ENCODE measurements around the gene SYT6. TPM values are rescaled to one million over a fixed set of nuclear protein-coding genes. Genes with fewer than 3 reads are reported as not detected.
"Not testable (repeated sequence)": the region's sequence is repeated elsewhere in the genome, so short reads cannot be mapped to it uniquely, and the experiment has no call there.

The SYT6 gene
- total and polyA plus RNA-seq, 4 donors = 4.9 to 30.1 (median 19.9) TPM

DNA sequence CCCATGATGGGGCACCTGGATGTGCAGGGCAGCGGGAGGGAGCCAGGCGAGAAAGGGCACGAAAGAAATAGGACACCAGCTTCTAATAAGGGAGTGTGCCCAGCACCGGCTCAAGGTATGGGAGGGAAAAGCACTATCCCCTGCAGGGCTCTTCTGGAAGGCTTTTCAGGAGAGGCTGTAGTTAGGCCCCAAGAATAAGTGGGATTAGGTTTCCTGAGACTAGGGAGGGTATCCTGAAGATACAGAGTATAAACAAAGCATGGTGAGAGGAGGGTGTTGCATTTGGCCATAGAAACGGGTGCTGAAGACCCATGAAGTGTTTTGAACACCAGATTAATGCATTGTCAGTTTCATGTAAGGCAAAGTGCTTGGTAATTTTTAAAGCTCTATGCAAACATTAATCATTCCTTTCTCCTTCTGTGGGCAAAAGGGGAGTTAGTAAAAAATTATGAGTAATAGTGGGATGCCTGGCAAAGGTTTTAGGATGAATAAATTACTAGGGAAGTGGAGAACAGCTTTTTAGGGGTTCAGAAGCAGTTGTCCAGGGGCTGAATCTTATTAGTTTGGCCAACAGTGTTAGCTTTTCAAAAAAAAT, 74.0 kb downstream of the SYT6 start:
- Histone ChIP-seq H3K27me3 (ENCODE audit: control insufficient read depth, insufficient read depth, low read length) (no peaks in the 10 kb centered on the region), H3K36me3 (ENCODE audit: control insufficient read depth, insufficient read depth, low read length) (no peaks in the 10 kb centered on the region), H3K4me3 (ENCODE audit: low read depth, low read length) (no peak overlapping the region), H3K4me1 (ENCODE audit: control insufficient read depth, insufficient read depth, low read length) (peaks cover 25% of the 10 kb centered on the region), H3K27ac (ENCODE audit: low read depth, low read length) (no peak overlapping the region), H3K9me3 (ENCODE audit: control insufficient read depth, insufficient read depth, low read length) (no peaks in the 10 kb centered on the region)
- no peak for DNase-seq (ENCODE audit: low read depth in 4 of 6, low spot score in 6 of 6)
- WGBS (ENCODE audit: insufficient coverage) = 80% methylated on average over 4 of the region's 5 CpGs

DNA sequence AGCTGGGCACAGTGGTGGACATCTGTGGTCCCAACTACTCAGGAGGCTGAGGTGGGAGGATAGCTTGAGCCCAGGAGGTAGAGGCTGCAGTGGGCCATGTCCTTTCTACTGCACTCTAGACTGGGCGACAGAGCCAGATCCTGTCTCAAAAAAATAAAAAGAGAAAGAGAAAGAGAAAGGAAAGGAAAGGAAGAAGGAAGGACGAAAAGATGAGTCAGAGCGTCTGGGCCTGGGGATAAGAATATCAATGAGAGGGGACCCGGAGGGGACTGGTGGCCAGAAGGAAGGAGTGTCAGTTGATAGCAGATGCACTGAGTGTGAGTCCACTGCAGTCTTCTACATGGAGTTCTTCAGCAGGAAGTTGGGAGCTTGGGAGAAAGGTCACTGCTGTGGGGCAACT, 75.6 kb downstream of the SYT6 start:
- no peak overlapping the region for H3K4me3 ChIP-seq (ENCODE audit: low read depth, low read length)
- WGBS (ENCODE audit: insufficient coverage) = 93% methylated on average over 3 of the region's 4 CpGs
- H3K9me3 ChIP-seq (ENCODE audit: control insufficient read depth, insufficient read depth, low read length) = no peaks in the 10 kb centered on the region
- H3K36me3 ChIP-seq (ENCODE audit: control insufficient read depth, insufficient read depth, low read length) = no peaks in the 10 kb centered on the region
- no peak overlapping the region for H3K27ac ChIP-seq (ENCODE audit: low read depth, low read length)
- H3K27me3 ChIP-seq (ENCODE audit: control insufficient read depth, insufficient read depth, low read length) = no peaks in the 10 kb centered on the region
- no peak for DNase-seq (ENCODE audit: low read depth in 4 of 6, low spot score in 6 of 6)
- peaks cover 25% of the 10 kb centered on the region for H3K4me1 ChIP-seq (ENCODE audit: control insufficient read depth, insufficient read depth, low read length)

DNA sequence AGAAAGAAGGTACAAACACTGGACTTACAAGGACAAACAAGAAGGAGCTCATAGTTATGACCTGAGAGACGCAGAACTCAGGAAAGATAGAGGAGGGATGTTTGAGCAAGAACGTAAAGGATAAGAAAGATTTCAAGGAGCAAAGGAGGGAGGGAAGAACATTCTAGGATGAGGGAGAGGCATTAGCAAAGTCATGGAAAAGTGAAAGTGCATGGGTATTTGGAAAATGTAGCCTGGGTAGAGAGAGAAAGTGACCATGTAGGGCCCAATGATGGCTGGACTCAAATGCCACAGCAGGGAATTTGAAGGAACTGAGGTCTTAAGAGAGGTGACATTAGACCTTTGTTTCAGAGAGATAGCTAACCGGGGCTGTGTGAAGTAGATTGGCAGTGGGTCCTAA, 76.5 kb downstream of the SYT6 start:
- 97% methylated on average over 2 of the region's 3 CpGs for WGBS (ENCODE audit: insufficient coverage)
- Histone ChIP-seq H3K27ac (ENCODE audit: low read depth, low read length) (no peak overlapping the region), H3K27me3 (ENCODE audit: control insufficient read depth, insufficient read depth, low read length) (no peaks in the 10 kb centered on the region), H3K9me3 (ENCODE audit: control insufficient read depth, insufficient read depth, low read length) (peaks cover 4% of the 10 kb centered on the region), H3K36me3 (ENCODE audit: control insufficient read depth, insufficient read depth, low read length) (no peaks in the 10 kb centered on the region), H3K4me3 (ENCODE audit: low read depth, low read length) (no peak overlapping the region), H3K4me1 (ENCODE audit: control insufficient read depth, insufficient read depth, low read length) (peaks cover 21% of the 10 kb centered on the region)
- DNase-seq (ENCODE audit: low read depth in 4 of 6, low spot score in 6 of 6) = no peak

DNA sequence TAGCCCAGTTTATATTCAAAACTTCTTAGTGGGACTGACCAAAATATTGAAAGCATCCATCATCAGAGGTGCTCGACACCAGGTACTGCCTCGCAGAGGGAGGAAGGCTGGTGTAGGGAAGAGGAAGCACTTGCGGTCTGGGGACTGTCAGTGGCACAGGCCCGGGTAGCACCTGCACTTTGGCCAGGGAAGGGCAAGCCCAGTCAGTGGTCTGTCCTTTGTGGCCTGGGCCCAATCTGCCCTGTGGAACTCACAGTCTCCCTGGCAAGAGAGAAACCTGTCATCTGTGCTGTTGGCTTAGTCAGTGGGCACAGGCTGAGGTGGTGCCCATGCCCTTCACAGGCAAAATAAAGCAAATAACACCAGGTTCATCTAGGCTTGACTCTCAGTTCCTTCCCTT, 77.4 kb downstream of the SYT6 start:
- no peak overlapping the region for H3K27ac ChIP-seq (ENCODE audit: low read depth, low read length)
- DNase-seq (ENCODE audit: low read depth in 4 of 6, low spot score in 6 of 6) = no peak
- H3K27me3 ChIP-seq (ENCODE audit: control insufficient read depth, insufficient read depth, low read length) = no peaks in the 10 kb centered on the region
- H3K9me3 ChIP-seq (ENCODE audit: control insufficient read depth, insufficient read depth, low read length) = peaks cover 5% of the 10 kb centered on the region
- no peaks in the 10 kb centered on the region for H3K36me3 ChIP-seq (ENCODE audit: control insufficient read depth, insufficient read depth, low read length)
- 76% methylated on average over 4 of the region's 4 CpGs for WGBS (ENCODE audit: insufficient coverage)
- peaks cover 12% of the 10 kb centered on the region for H3K4me1 ChIP-seq (ENCODE audit: control insufficient read depth, insufficient read depth, low read length)
- H3K4me3 ChIP-seq (ENCODE audit: low read depth, low read length) = no peak overlapping the region

DNA sequence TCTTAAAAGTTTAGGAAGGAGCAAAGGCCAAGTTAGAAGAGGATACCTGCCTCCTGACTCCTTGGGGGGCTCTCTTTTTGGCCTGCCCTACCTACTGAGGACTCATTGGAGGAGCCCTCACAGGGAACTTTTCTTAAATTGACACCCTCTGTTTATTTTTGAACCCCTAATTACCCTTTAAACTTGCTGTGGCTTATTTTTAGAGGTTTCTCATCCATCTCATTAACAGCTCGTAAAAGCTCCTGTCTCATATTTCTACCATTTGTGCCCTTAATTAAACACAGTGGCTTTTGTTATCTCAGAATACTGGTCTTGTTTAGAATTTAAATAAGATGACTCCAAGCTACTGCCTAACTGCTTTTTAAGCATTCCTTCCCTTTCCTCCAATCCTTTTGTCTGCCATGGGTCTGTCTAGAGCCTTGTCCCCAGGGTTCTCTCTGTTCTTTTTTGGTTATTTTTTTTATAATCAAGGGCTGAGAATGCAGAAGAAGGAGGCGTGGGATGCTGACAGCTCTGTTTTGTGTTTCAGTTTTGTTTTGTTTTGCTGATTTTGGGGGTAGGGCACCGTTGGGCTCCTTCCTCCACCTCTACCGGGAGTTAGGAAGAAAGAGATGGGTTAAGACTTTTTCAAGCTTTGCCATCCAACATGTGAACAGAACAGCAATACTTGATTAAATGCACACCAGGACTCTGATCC, 78.0 kb downstream of the SYT6 start:
- Histone ChIP-seq H3K9me3 (ENCODE audit: control insufficient read depth, insufficient read depth, low read length) (peaks cover 5% of the 10 kb centered on the region), H3K4me3 (ENCODE audit: low read depth, low read length) (no peak overlapping the region), H3K27ac (ENCODE audit: low read depth, low read length) (no peak overlapping the region), H3K4me1 (ENCODE audit: control insufficient read depth, insufficient read depth, low read length) (peaks cover 6% of the 10 kb centered on the region), H3K36me3 (ENCODE audit: control insufficient read depth, insufficient read depth, low read length) (no peaks in the 10 kb centered on the region), H3K27me3 (ENCODE audit: control insufficient read depth, insufficient read depth, low read length) (no peaks in the 10 kb centered on the region)
- no peak for DNase-seq (ENCODE audit: low read depth in 4 of 6, low spot score in 6 of 6)
- WGBS (ENCODE audit: insufficient coverage) = no CpG with 5 or more reads among the region's 4 CpGs

DNA sequence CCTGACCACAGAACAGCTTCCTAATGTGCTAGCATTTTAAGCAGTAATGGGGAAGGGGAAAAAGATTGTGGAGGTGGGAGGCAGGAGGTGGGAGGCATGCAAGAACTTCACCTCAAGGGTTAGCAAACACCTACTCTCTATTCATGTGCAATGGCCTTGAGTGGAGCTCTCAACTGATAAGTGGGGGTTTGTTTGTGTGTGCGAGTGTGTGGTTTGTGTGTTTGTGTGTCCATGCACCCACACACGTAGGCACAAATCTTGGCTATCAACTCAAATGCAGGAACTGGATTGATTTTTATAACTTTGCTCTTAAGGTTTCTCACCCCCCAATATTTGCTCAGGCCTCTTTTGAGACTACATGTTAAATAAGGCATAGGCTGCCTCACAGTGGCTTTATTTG, 78.6 kb downstream of the SYT6 start:
- Histone ChIP-seq H3K36me3 (ENCODE audit: control insufficient read depth, insufficient read depth, low read length) (no peaks in the 10 kb centered on the region), H3K27me3 (ENCODE audit: control insufficient read depth, insufficient read depth, low read length) (no peaks in the 10 kb centered on the region), H3K9me3 (ENCODE audit: control insufficient read depth, insufficient read depth, low read length) (peaks cover 5% of the 10 kb centered on the region), H3K4me3 (ENCODE audit: low read depth, low read length) (no peak overlapping the region), H3K4me1 (ENCODE audit: control insufficient read depth, insufficient read depth, low read length) (peaks cover 5% of the 10 kb centered on the region), H3K27ac (ENCODE audit: low read depth, low read length) (no peak overlapping the region)
- WGBS (ENCODE audit: insufficient coverage) = no CpG with 5 or more reads among the region's 2 CpGs
- no peak for DNase-seq (ENCODE audit: low read depth in 4 of 6, low spot score in 6 of 6)

DNA sequence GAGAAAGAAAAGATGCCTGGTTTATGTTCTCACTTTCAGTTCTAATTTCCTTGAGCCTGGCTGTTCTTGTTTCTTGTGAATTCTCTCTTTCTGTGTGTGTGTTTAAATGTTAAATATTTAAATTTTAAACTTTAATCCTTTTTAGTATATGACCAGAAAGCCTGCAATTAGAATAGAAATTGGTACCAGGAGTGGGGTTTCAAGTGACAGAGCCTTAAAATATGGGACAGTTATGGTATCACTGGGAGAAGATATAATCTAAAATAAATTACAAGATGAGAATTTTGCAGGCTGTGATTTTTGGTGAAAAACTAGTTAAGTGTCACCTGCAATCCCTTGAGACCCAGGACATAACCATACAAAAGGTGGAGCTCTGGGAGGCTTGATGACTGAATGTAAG, 81.4 kb downstream of the SYT6 start:
- Histone ChIP-seq H3K4me1 (ENCODE audit: control insufficient read depth, insufficient read depth, low read length) (peaks cover 5% of the 10 kb centered on the region), H3K27ac (ENCODE audit: low read depth, low read length) (no peak overlapping the region), H3K27me3 (ENCODE audit: control insufficient read depth, insufficient read depth, low read length) (no peaks in the 10 kb centered on the region), H3K36me3 (ENCODE audit: control insufficient read depth, insufficient read depth, low read length) (no peaks in the 10 kb centered on the region), H3K9me3 (ENCODE audit: control insufficient read depth, insufficient read depth, low read length) (peaks cover 5% of the 10 kb centered on the region), H3K4me3 (ENCODE audit: low read depth, low read length) (no peak overlapping the region)
- no peak for DNase-seq (ENCODE audit: low read depth in 4 of 6, low spot score in 6 of 6)

DNA sequence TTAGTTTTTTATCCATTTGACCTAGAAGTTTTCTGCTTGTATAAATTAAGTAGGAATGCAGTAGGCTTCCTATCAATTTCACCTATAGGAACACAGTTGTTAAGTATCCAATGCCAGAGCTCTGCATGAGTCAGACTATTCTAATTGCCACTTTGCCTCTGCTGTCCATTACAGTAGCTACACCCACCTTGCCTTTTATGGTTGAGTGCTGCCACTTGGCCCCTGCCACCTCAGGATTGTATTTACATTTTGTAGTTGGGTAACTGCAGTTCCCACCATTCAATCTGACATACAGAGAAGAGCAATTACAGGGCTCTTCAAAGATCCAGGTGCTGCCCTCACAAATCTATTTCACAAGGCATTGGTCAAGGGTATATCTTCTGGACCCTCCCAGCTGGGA, 83.9 kb downstream of the SYT6 start:
- not testable (repeated sequence) for H3K4me1 ChIP-seq (ENCODE audit: control insufficient read depth, insufficient read depth, low read length); H3K27ac ChIP-seq (ENCODE audit: low read depth, low read length); H3K9me3 ChIP-seq (ENCODE audit: control insufficient read depth, insufficient read depth, low read length); H3K4me3 ChIP-seq (ENCODE audit: low read depth, low read length); H3K27me3 ChIP-seq (ENCODE audit: control insufficient read depth, insufficient read depth, low read length); DNase-seq (ENCODE audit: low read depth in 4 of 6, low spot score in 6 of 6); H3K36me3 ChIP-seq (ENCODE audit: control insufficient read depth, insufficient read depth, low read length)

DNA sequence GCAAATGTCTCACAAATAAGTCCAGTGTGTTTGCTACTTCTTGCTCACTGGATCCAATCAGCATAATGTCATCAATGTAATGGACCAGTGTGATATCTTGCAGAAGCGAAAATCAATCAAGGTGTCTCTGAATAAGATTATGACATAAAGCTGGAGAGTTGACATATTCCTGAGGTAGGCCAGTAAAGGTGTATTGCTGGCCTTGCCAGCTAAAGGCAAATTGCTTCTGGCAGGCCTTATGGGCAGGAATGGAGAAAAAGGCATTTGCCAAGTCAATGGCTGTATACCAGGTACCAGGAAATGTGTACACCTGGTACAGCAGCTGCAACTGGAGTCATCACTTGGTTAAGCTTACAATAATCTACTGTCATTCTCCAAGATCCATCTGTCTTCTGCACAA, 85.0 kb downstream of the SYT6 start:
- not testable (repeated sequence) for H3K4me3 ChIP-seq (ENCODE audit: low read depth, low read length); H3K4me1 ChIP-seq (ENCODE audit: control insufficient read depth, insufficient read depth, low read length); DNase-seq (ENCODE audit: low read depth in 4 of 6, low spot score in 6 of 6); H3K9me3 ChIP-seq (ENCODE audit: control insufficient read depth, insufficient read depth, low read length); H3K27ac ChIP-seq (ENCODE audit: low read depth, low read length); H3K36me3 ChIP-seq (ENCODE audit: control insufficient read depth, insufficient read depth, low read length); H3K27me3 ChIP-seq (ENCODE audit: control insufficient read depth, insufficient read depth, low read length)
- WGBS (ENCODE audit: insufficient coverage) = 100% methylated on average over 1 of the region's 1 CpG

DNA sequence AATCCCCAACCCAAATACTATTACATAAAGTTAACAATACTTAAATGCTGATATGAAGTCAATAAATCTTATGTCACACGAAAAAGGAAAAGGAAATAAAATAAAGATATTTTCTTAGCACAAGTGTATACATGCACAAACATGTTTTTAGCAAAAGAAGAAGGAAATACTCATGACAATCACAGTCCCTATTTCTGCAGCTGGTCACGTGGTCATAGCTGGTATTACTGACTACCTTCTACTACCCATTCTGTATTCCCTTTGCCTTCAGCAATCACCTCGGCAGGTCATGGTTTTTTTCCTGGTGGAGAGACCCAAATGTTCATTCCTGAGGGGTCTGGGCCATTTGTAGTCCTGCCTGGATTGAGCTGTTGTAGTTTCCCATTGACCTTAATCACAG, 88.0 kb downstream of the SYT6 start:
- not testable (repeated sequence) for H3K27me3 ChIP-seq (ENCODE audit: control insufficient read depth, insufficient read depth, low read length); H3K4me3 ChIP-seq (ENCODE audit: low read depth, low read length); H3K9me3 ChIP-seq (ENCODE audit: control insufficient read depth, insufficient read depth, low read length); H3K36me3 ChIP-seq (ENCODE audit: control insufficient read depth, insufficient read depth, low read length); DNase-seq (ENCODE audit: low read depth in 4 of 6, low spot score in 6 of 6); H3K4me1 ChIP-seq (ENCODE audit: control insufficient read depth, insufficient read depth, low read length); H3K27ac ChIP-seq (ENCODE audit: low read depth, low read length)
- WGBS (ENCODE audit: insufficient coverage) = no CpG with 5 or more reads among the region's 3 CpGs

All from spinal cord (tissue), 10 donors.